H1 (cell line): ENCODE measurements around the gene PCGF3. TPM values are rescaled to one million over a fixed set of nuclear protein-coding genes. Genes with fewer than 3 reads are reported as not detected.

Experiments used
- CTCF ChIA-PET: fragments of 300-600 bp; sonication (Branson Sonifier 250); formaldehyde crosslinking; loops from one replicate; lab custom pipeline; 2021; ENCODE audit not compliant: partially characterized antibody; lab: Charles Lee
- POLR2A ChIA-PET: fragments of 300-600 bp; sonication (Branson Sonifier 250); formaldehyde crosslinking; loops from one replicate; lab custom pipeline; 2021; ENCODE audit warnings: inconsistent platforms; ENCODE audit not compliant: partially characterized antibody; lab: Charles Lee
- DNase-seq, 2 experiments: peaks; one replicate each; pipeline versions ENCODE4 v3.0.0 to v3.0.0-alpha.2; 2010 to 2022; ENCODE audit warnings: low spot score in 2 of 2, low read depth in 1 of 2, mixed read lengths in 1 of 2
- FAIRE-seq: peaks from 2 replicates; lab custom pipeline; 2011; peaks lifted over from hg19 to GRCh38; lab: Jason Lieb, UNC
- H2AFZ ChIP-seq: 2 replicates; pipeline ENCODE4 v1.8.1; 2012; ENCODE audit warnings: low read length, inconsistent platforms
- H2AK5ac ChIP-seq: 2 replicates; pipeline ENCODE4 v1.6.1; 2013; ENCODE audit warnings: low read depth, low read length
- H2BK120ac ChIP-seq: replicated peaks from 2 replicates; pipeline ENCODE3; 2013; ENCODE audit warnings: low read depth, low read length, inconsistent platforms
- H2BK12ac ChIP-seq: 2 replicates; pipeline ENCODE4 v1.6.1; 2013; ENCODE audit warnings: low read depth, low read length
- H2BK15ac ChIP-seq: 2 replicates; pipeline ENCODE4 v1.6.1; 2013; ENCODE audit warnings: low read length
- H2BK20ac ChIP-seq: 2 replicates; pipeline ENCODE4 v1.6.1; 2013; ENCODE audit warnings: low read length
- H2BK5ac ChIP-seq: 2 replicates; pipeline ENCODE4 v1.6.1; 2013; ENCODE audit warnings: low read depth, low read length
- H3K14ac ChIP-seq: 2 replicates; pipeline ENCODE4 v1.6.1; 2013; ENCODE audit warnings: inconsistent platforms; ENCODE audit not compliant: insufficient read length
- H3K18ac ChIP-seq: 2 replicates; pipeline ENCODE4 v1.6.1; 2013; ENCODE audit warnings: low read length; ENCODE audit errors: extremely low read depth
- H3K23ac ChIP-seq: 2 replicates; pipeline ENCODE4 v1.6.1; 2013; ENCODE audit warnings: inconsistent platforms; ENCODE audit not compliant: insufficient read length
- H3K23me2 ChIP-seq: 2 replicates; pipeline ENCODE4 v1.6.1; 2013; ENCODE audit warnings: low read depth, low read length
- H3K27ac ChIP-seq: 2 replicates; pipeline ENCODE4 v1.6.1; 2011; ENCODE audit warnings: low read depth, low read length, inconsistent platforms
- H3K27me3 ChIP-seq, 4 experiments: replicated peaks in 1 of 4; 1 replicate in 1 of 4; 2 replicates in 3 of 4; pipeline versions ENCODE4 v1.6.1 to v1.8.1; 2011 to 2013; ENCODE audit warnings: low read length in 3 of 4, mild to moderate bottlenecking in 3 of 4, inconsistent platforms in 2 of 4, mixed read lengths in 2 of 4, moderate library complexity in 1 of 4; ENCODE audit not compliant: control insufficient read depth in 3 of 4, insufficient read depth in 3 of 4; ENCODE audit errors: extremely low read depth in 1 of 4
- H3K36me3 ChIP-seq, 4 experiments: 2 replicates each; pipeline versions ENCODE4 v1.6.1 to v1.8.1; 2011 to 2013; ENCODE audit warnings: mild to moderate bottlenecking in 4 of 4, low read length in 3 of 4, moderate library complexity in 2 of 4, control low read depth in 1 of 4, inconsistent platforms in 1 of 4; ENCODE audit not compliant: insufficient read depth in 4 of 4, control insufficient read depth in 2 of 4
- H3K4ac ChIP-seq: replicated peaks from 2 replicates; pipeline ENCODE3; 2013; ENCODE audit warnings: low read length, low read depth, mixed read lengths, inconsistent platforms; ENCODE audit not compliant: insufficient read length
- H3K4me1 ChIP-seq, 4 experiments: replicated peaks in 1 of 4; 1 replicate in 1 of 4; 2 replicates in 3 of 4; pipeline versions ENCODE4 v1.6.1 to v1.8.1; 2011 to 2013; ENCODE audit warnings: low read length in 3 of 4, inconsistent platforms in 2 of 4, mixed read lengths in 1 of 4; ENCODE audit not compliant: insufficient read depth in 4 of 4, control insufficient read depth in 3 of 4
- H3K4me2 ChIP-seq, 2 experiments: 2 replicates each; pipeline versions ENCODE4 v1.6.1 to v1.8.1; 2011 to 2013; ENCODE audit warnings: low read depth in 2 of 2, low read length in 2 of 2, control low read depth in 1 of 2, inconsistent platforms in 1 of 2, mild to moderate bottlenecking in 1 of 2; ENCODE audit not compliant: insufficient read depth in 1 of 2
- H3K4me3 ChIP-seq, 4 experiments: fragments of 200-600, 300-600 bp in 1 of 4; sonication (generic), shearing (Covaris generic), sonication (Bioruptor Twin) in 1 of 4; 2 replicates each; pipeline versions ENCODE4 v1.5.1 to v1.8.1; 2011 to 2016; ENCODE audit warnings: low read length in 4 of 4, low read depth in 3 of 4, control low read depth in 2 of 4, inconsistent platforms in 2 of 4, mild to moderate bottlenecking in 2 of 4, mixed read lengths in 1 of 4, moderate library complexity in 1 of 4; ENCODE audit not compliant: insufficient read depth in 2 of 4; ENCODE audit errors: extremely low read depth in 1 of 4
- H3K56ac ChIP-seq: replicated peaks from 2 replicates; pipeline ENCODE3; 2013; ENCODE audit warnings: low read depth, mild to moderate bottlenecking, mixed read lengths, low read length, inconsistent platforms; ENCODE audit not compliant: insufficient read length
- H3K79me1 ChIP-seq: 2 replicates; pipeline ENCODE4 v1.6.1; 2013; ENCODE audit warnings: low read depth, low read length, control low read depth
- H3K79me2 ChIP-seq, 2 experiments: 2 replicates each; pipeline versions ENCODE4 v1.6.1 to v1.8.1; 2012 to 2013; ENCODE audit warnings: low read length in 2 of 2, mild to moderate bottlenecking in 2 of 2, inconsistent platforms in 1 of 2; ENCODE audit not compliant: insufficient read depth in 2 of 2, control insufficient read depth in 1 of 2
- H3K9ac ChIP-seq, 4 experiments: replicated peaks in 1 of 4; 1 replicate in 1 of 4; 2 replicates in 3 of 4; pipeline versions ENCODE4 v1.6.1 to v1.8.1; 2011 to 2013; ENCODE audit warnings: low read depth in 3 of 4, low read length in 3 of 4, control low read depth in 2 of 4, mild to moderate bottlenecking in 2 of 4, moderate library complexity in 2 of 4, inconsistent platforms in 1 of 4; ENCODE audit errors: extremely low read depth in 1 of 4
- H3K9me3 ChIP-seq, 2 experiments: 2 replicates each; pipeline versions ENCODE4 v1.6.1 to v1.8.1; 2012 to 2013; ENCODE audit warnings: mild to moderate bottlenecking in 2 of 2, moderate library complexity in 2 of 2, control low read depth in 1 of 2, inconsistent platforms in 1 of 2, low read depth in 1 of 2, low read length in 1 of 2, mixed read lengths in 1 of 2; ENCODE audit not compliant: insufficient read depth in 2 of 2
- H4K20me1 ChIP-seq, 2 experiments: replicated peaks in 1 of 2; 2 replicates each; pipeline versions ENCODE3 to v1.8.1; 2011 to 2013; ENCODE audit warnings: inconsistent platforms in 2 of 2, low read length in 2 of 2, mild to moderate bottlenecking in 1 of 2; ENCODE audit not compliant: insufficient read depth in 2 of 2, control insufficient read depth in 1 of 2
- H4K5ac ChIP-seq: 2 replicates; pipeline ENCODE4 v1.6.1; 2013; ENCODE audit warnings: low read length, low read depth, mixed read lengths, inconsistent platforms; ENCODE audit not compliant: insufficient read length
- H4K8ac ChIP-seq: 2 replicates; pipeline ENCODE4 v1.8.0; 2013; ENCODE audit warnings: mild to moderate bottlenecking, moderate library complexity, low read length, inconsistent platforms; ENCODE audit not compliant: insufficient read depth; ENCODE audit errors: extremely low read depth
- H4K91ac ChIP-seq: replicated peaks from 2 replicates; pipeline ENCODE3; 2013; ENCODE audit warnings: low read length, mixed read lengths, inconsistent platforms; ENCODE audit not compliant: insufficient read length
- ASH2L ChIP-seq: fragments of 200-600, 300-600 bp; sonication (generic); IDR thresholded peaks from one replicate; pipeline ENCODE4 v1.7.1; 2017; ENCODE audit warnings: low read length
- CBX5 ChIP-seq: fragments of 300-800, 300-1000 bp; sonication (generic); IDR thresholded peaks from 2 replicates; pipeline ENCODE4 v1.7.1; 2016; ENCODE audit warnings: antibody characterized with exemption, low read length, low read depth
- KDM4A ChIP-seq: IDR thresholded peaks from one replicate; pipeline ENCODE4 v1.7.1; 2012; ENCODE audit warnings: low read depth, mild to moderate bottlenecking, moderate library complexity, low read length, inconsistent platforms; ENCODE audit not compliant: severe bottlenecking
- TAF7 ChIP-seq: optimal IDR thresholded peaks from 2 replicates; pipeline ENCODE3; 2011; ENCODE audit warnings: low read depth, mild to moderate bottlenecking, inconsistent platforms, low read length, moderate library complexity, borderline replicate concordance
- ZNF274 ChIP-seq: IDR thresholded peaks from 2 replicates; pipeline ENCODE4 v1.7.0; 2012; ENCODE audit warnings: low read length, borderline replicate concordance; ENCODE audit errors: extremely low read depth
- WGBS, 2 experiments: shearing (Covaris generic) in 1 of 2; methylation state at CpG; one replicate each; pipeline versions ENCODE4 v1.1.6 to v1.1.7; 2013 to 2015; ENCODE audit warnings: low lambda C conversion rate in 2 of 2, mixed read lengths in 2 of 2, inconsistent platforms in 1 of 2, low coverage in 1 of 2, missing lambda C conversion rate in 1 of 2; ENCODE audit not compliant: insufficient replicate concordance in 2 of 2, insufficient coverage in 1 of 2, insufficient read length in 1 of 2; ENCODE audit errors: extremely low coverage in 1 of 2, missing lambda C conversion rate in 1 of 2; 5-methylcytosine and 5-hydroxymethylcytosine counted together
- polyA plus RNA-seq, 7 experiments: library from polyadenylated mRNA; depleted of rRNA in 3 of 7; stranded (reverse) in 5 of 7; unstranded in 2 of 7; fragments of >200 nt in 5 of 7; fragments of 200-250 nt in 2 of 7; gene quantifications; 1 replicate in 5 of 7; 2 replicates in 1 of 7; 4 replicates in 1 of 7; pipeline versions ENCODE4 v1.2.1 to v1.2.3, GENCODE V29; 2011 to 2013; ENCODE audit warnings: missing spikeins in 2 of 7, mixed read lengths in 2 of 7
- total RNA-seq: library from RNA; stranded (reverse); fragmentation: NEBNext Ultra II Directional; extraction: Animal tissue kit (Norgen Biotek cat#: 25700); gene quantifications from 2 replicates; pipeline ENCODE4 v1.2.1, GENCODE V29; 2021

Gene PCGF3
- total and polyA plus RNA-seq, 2 of the 8 experiments (the other 6 are each of a cell fraction or from before 2014, with no cell fraction given): 52.7 to 52.9 TPM

DNA sequence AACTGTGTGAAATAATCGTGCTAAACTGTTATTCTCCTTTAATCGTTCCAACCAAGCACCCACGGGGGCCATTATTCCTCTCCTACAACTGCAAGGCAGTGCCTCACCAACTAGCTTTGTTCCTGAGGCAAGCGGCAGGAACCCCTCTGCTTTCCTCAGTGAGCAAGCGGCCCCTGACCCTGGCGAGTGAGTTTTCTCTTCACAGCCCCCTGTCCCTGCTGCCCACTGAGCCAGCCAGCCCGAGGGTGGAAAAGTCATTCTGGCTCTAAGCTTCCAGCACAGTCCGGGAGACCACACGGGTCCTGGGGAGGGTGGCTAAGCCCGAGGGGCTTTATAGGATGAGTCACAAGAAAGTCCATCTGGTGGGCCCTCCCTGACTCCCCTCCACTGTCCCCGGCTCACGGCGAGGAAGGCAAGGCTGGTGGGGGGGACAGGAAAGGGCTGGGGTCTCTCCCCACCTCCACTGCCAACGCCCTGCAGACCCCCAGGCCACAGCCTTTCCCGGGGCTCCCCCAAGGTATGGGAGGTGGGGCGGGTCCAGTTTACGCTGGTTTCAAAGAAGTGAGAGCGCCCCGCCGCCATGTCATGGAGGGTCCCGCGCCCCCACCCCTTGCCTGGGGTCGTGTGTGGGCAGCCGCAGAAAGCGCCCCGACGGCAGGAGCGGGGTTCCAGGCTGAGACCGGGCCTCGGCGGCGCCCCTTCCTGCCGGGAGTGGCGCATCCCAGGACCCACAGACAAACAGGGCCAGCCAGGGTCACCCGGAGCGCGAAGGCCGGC, 75.3 kb downstream of the PCGF3 start:
- 12% methylated on average over 33 of the region's 38 CpGs; no CpG with 5 or more reads in 1 of the 2 experiments for WGBS, 2 experiments
- no peaks in the 10 kb centered on the region for H3K9me3 ChIP-seq
- CTCF ChIA-PET: interaction anchor here (0.6 to 3.9 kb wide), 3 partner anchors 13 to 38 kb away, joined by 3 to 12 read pairs (median 6); no protein-coding TSS in a partner anchor

More for the DNA sequence above, 75.3 kb downstream of the PCGF3 start:
- Histone ChIP-seq H3K79me2 (peaks cover 11 to 48% of the 10 kb centered on the region in 2 experiments; a peak in 3 of 4 replicates), H3K4me2 (peak overlapping the region; percentile 91 to 93), H3K4me3 (peak overlapping the region; percentile 77 to 92 (median 91)), H3K4me1 (peaks cover 0 to 21% (median 17%) of the 10 kb centered on the region in 4 experiments; a peak in 6 of 7 replicates), H3K14ac (no peak overlapping the region), H2BK120ac (no peak overlapping the region), H4K5ac (peak overlapping the region; percentile 89), H2BK12ac (no peak overlapping the region), H2AFZ (no peak overlapping the region), H3K56ac (peak overlapping the region; percentile 92), H2BK5ac (peak overlapping the region; percentile 95), H3K9ac (peak overlapping the region; percentile 93 to 99 (median 96)), H3K27me3 (peaks cover 21 to 31% (median 31%) of the 10 kb centered on the region in 4 experiments), H2BK20ac (no peak overlapping the region), H3K79me1 (peaks cover 6% of the 10 kb centered on the region), H2BK15ac (no peak overlapping the region), H2AK5ac (0 out of 2 replicates have a peak overlapping the region, but pooled peaks have one; percentile 9), H4K20me1 (peaks cover 12 to 16% of the 10 kb centered on the region in 2 experiments), H3K23ac (no peak overlapping the region), H3K27ac (peak overlapping the region; percentile 94), H3K36me3 (peaks cover 0 to 37% (median 7%) of the 10 kb centered on the region in 4 experiments; a peak in 5 of 8 replicates), H3K18ac (peak overlapping the region; percentile 98), H3K4ac (peak overlapping the region; percentile 63), H3K23me2 (peaks cover 9% of the 10 kb centered on the region), H4K91ac (peak overlapping the region; percentile 71), H4K8ac (peak overlapping the region; percentile 99)
- FAIRE-seq (no peak), DNase-seq (no peak)
- TF ChIP-seq TAF7: peak; percentile 43
- TF ChIP-seq ZNF274: no peak
- peak; percentile 19 for TF ChIP-seq KDM4A
- no peak for TF ChIP-seq ASH2L
- TF ChIP-seq CBX5: no peak
- POLR2A ChIA-PET: interaction anchor here (0.9 to 2.0 kb wide), 8 partner anchors 8 to 307 kb away, joined by 3 to 14 read pairs (median 6); no protein-coding TSS in a partner anchor
